Neural progenitor cell (in vitro differentiated cells): ENCODE results near the gene CELSR1.

ENCODE experiments used
- CTCF ChIP-seq: fragments of 200-600 bp; sonication (generic); IDR thresholded peaks from 2 replicates; pipeline ENCODE4 v1.5.1; 2017; ENCODE audit warnings: antibody characterized with exemption, mild to moderate bottlenecking
- EZH2 ChIP-seq: fragments of 200-600 bp; sonication (generic); IDR thresholded peaks from 2 replicates; pipeline ENCODE4 v1.6.1; 2017; ENCODE audit warnings: antibody characterized with exemption, mild to moderate bottlenecking, moderate library complexity

GRCh38 chr22:46586531-46587011 lies 49.2 kb upstream of the CELSR1 start:
- TF ChIP-seq CTCF, result no peak
- no peak for TF ChIP-seq EZH2
